Measurements from ENCODE around the gene CPLANE1. TPM values are rescaled to one million over a fixed set of nuclear protein-coding genes. Genes with fewer than 3 reads are reported as not detected.
A peak's percentile ranks its signal among the peaks of the same experiment; 100 is the strongest.

The CPLANE1 gene
- total RNA-seq, 4 donors from 2014 or later, result 50.0 to 80.0 (median 61.1) TPM

DNA sequence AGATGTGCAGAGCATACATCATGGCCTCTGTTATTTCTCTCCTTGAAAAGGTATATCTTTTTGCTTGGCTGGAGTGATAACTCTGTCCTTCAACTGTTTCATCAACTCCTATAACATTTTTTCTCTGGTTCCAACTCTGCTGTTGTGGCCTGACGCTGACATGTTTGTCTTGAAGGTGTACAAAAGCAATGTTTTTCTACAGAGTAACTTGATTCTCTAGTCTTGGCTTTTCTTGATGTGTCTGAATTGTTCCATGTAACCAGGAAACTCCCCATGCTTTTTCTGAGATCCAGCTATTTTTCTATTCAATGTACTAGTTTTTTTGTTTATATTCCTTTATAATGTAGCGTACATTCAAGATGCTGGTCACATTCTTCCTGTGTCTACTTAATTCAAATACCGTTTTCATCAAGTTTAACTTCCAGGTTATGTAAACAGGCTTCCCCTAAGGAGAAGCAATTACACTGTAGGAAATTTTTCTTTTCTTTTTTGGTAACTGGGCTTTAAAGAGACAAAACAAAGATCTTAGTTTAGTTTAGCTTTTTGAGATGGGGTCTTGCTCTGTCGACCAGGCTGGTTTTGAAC, 6.7 kb upstream of the CPLANE1 start:
- peaks cover 0 to 17% (median 0%) of the 10 kb centered on the region in 4 donors for H3K9me3 ChIP-seq
- no peak overlapping the region for H3K27ac ChIP-seq
- H3K4me3 ChIP-seq, result no peak overlapping the region
- 68 to 74% methylated on average over 4 of the region's 4 CpGs for WGBS, 2 donors
- H3K27me3 ChIP-seq, result no peaks in the 10 kb centered on the region
- no peak for DNase-seq (ENCODE audit: low spot score in 2 of 2)
- no peaks in the 10 kb centered on the region for H3K4me1 ChIP-seq
- TF ChIP-seq, protein P1, sequence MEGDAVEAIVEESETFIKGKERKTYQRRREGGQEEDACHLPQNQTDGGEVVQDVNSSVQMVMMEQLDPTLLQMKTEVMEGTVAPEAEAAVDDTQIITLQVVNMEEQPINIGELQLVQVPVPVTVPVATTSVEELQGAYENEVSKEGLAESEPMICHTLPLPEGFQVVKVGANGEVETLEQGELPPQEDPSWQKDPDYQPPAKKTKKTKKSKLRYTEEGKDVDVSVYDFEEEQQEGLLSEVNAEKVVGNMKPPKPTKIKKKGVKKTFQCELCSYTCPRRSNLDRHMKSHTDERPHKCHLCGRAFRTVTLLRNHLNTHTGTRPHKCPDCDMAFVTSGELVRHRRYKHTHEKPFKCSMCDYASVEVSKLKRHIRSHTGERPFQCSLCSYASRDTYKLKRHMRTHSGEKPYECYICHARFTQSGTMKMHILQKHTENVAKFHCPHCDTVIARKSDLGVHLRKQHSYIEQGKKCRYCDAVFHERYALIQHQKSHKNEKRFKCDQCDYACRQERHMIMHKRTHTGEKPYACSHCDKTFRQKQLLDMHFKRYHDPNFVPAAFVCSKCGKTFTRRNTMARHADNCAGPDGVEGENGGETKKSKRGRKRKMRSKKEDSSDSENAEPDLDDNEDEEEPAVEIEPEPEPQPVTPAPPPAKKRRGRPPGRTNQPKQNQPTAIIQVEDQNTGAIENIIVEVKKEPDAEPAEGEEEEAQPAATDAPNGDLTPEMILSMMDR (IDR thresholded peaks at IDR 0.05), result no peak
- peaks cover 0 to 18% (median 0%) of the 10 kb centered on the region in 3 donors for H3K36me3 ChIP-seq

DNA sequence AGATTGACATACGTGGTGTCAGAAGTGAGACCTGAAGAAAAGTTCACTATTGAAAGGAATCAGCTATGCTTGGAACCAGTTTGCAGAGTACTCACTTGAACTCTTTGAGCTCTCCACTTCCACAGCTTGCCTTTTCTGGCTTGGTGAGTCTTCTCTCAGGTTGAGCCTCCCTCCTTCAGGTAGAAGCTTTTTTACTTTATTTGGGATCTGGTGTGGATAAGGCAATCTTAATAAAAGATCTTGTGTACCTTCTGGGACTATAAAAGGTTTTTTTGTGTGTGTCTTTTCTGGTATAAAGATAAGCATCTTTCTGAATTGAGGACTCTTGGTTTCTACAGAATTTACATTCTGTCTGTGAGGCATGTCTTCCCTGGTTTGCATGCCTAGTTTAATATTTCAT, 5.4 kb upstream of the CPLANE1 start:
- DNase-seq (ENCODE audit: low spot score in 2 of 2), result no peak
- peaks cover 0 to 10% (median 0%) of the 10 kb centered on the region in 4 donors for H3K9me3 ChIP-seq
- peaks cover 0 to 5% (median 3%) of the 10 kb centered on the region in 4 donors for H3K4me1 ChIP-seq
- TF ChIP-seq, protein P1 (IDR thresholded peaks at IDR 0.05), result no peak
- TF ChIP-seq EP300 (IDR thresholded peaks at IDR 0.05) (no peak), POLR2A (IDR thresholded peaks at IDR 0.05) (no peak)
- peaks cover 0 to 18% (median 0%) of the 10 kb centered on the region in 3 donors for H3K36me3 ChIP-seq
- WGBS, 2 donors, result 93 to 100% methylated on average over 1 of the region's 1 CpG
- no peaks in the 10 kb centered on the region for H3K27me3 ChIP-seq
- H3K27ac ChIP-seq, result no peak overlapping the region
- no peak overlapping the region for H3K4me3 ChIP-seq

DNA sequence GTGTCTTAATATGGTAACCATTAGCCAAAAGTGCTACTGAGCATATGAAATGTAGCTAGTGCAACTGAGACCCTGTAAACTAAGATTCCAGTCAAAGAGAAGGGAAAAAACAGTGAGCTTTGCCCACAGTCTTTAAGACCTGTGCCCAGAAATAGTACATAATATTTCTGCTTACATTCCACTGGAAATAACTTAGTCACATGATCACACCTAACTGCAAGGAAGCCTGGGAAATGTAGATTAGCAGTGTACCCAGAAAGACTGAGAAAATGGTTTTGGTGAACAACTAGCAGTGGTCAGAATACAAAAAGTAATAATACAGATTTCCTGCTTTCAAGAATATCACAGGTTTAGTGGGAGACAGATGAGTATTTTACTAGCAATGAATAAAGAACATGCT, 2.5 kb upstream of the CPLANE1 start:
- no peak overlapping the region for H3K27ac ChIP-seq
- DNase-seq (ENCODE audit: low spot score in 2 of 2), result no peak
- H3K36me3 ChIP-seq, result peaks cover 0 to 7% (median 0%) of the 10 kb centered on the region in 3 donors
- H3K27me3 ChIP-seq, result no peaks in the 10 kb centered on the region
- peaks cover 0 to 8% (median 0%) of the 10 kb centered on the region in 4 donors for H3K9me3 ChIP-seq
- peaks cover 0 to 24% (median 17%) of the 10 kb centered on the region in 4 donors for H3K4me1 ChIP-seq
- H3K4me3 ChIP-seq, result no peak overlapping the region
- no peak for TF ChIP-seq POLR2A (IDR thresholded peaks at IDR 0.05)
- TF ChIP-seq, protein P1 (IDR thresholded peaks at IDR 0.05), result no peak
- TF ChIP-seq EP300 (IDR thresholded peaks at IDR 0.05), result no peak

DNA sequence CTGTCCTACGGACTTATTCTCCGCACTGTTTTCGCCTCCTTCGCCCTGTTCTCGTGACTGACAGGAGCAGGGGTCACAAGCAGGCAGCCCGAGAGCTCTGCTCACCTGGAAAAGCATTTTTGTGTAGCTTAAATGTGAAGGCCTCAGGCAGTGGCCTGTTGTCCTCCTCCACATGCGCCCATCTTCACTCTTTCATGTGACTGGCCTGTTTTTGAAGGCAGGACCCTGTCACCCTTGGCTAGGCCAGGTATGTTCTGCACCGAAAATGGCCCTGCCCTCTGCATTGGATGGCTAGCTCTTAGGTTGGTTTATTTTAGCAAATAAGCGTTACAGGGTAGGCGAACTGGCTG, 614 bp upstream of the CPLANE1 start:
- DNase-seq (ENCODE audit: low spot score in 2 of 2), result no peak
- Histone ChIP-seq H3K4me1 (peaks cover 0 to 37% (median 20%) of the 10 kb centered on the region in 4 donors), H3K27ac (peak overlapping the region; percentile 79 to 98 (median 90)), H3K27me3 (no peaks in the 10 kb centered on the region), H3K9me3 (peaks cover 0 to 8% (median 0%) of the 10 kb centered on the region in 4 donors), H3K4me3 (peak overlapping the region; percentile 62 to 94 (median 74)), H3K36me3 (no peaks in the 10 kb centered on the region)
- WGBS, 2 donors, result 52 to 70% methylated on average over 10 of the region's 10 CpGs
- no peak for TF ChIP-seq POLR2A (IDR thresholded peaks at IDR 0.05)
- TF ChIP-seq, protein P1 (IDR thresholded peaks at IDR 0.05), result no peak
- TF ChIP-seq EP300 (IDR thresholded peaks at IDR 0.05), result no peak

DNA sequence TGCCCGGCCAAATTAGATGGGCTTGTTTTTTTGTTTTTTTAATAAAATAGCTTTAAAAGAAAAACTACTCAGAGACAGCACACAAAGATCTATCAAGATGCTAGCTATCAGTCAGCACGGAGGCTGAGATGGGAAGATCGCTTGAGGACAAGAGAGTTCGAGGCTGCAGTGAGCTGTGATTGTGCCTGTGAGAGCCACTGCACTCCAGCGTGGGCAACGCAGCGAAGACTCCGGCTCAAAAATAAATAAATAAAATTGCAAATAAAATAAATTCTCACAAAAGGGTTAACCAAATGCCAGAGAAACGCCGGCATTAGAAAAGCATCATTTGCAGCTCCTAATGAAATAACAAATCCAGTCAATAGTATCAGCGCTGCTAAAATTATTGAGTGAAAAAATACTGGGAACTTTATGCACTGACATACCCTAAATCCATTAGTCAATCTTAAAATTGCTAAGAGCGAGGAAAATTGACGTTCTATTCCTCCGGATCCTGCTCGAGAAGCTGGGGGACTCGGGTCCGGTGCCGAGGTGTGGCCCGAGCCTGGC, 681 bp downstream of the CPLANE1 start:
- TF ChIP-seq POLR2A (IDR thresholded peaks at IDR 0.05) (no peak), EP300 (IDR thresholded peaks at IDR 0.05) (peak in 1 of 2 donors; percentile 24)
- TF ChIP-seq, protein P1 (IDR thresholded peaks at IDR 0.05), result no peak
- no peaks in the 10 kb centered on the region for H3K27me3 ChIP-seq
- DNase-seq (ENCODE audit: low spot score in 2 of 2), result no peak
- H3K27ac ChIP-seq, result peak overlapping the region; percentile 79 to 98 (median 90)
- WGBS, 2 donors, result 4 to 6% methylated on average over 19 of the region's 19 CpGs
- peaks cover 0 to 37% (median 20%) of the 10 kb centered on the region in 4 donors for H3K4me1 ChIP-seq
- no peaks in the 10 kb centered on the region for H3K36me3 ChIP-seq
- H3K9me3 ChIP-seq, result no peaks in the 10 kb centered on the region
- peak overlapping the region; percentile 62 to 94 (median 74) for H3K4me3 ChIP-seq

All from tibial nerve (tissue), 4 donors.